ENCODE data around the gene AQP10. TPM values are rescaled to one million over a fixed set of nuclear protein-coding genes. Genes with fewer than 3 reads are reported as not detected.

The AQP10 gene
- total RNA-seq, 1 experiment from 2014 or later = not detected

DNA sequence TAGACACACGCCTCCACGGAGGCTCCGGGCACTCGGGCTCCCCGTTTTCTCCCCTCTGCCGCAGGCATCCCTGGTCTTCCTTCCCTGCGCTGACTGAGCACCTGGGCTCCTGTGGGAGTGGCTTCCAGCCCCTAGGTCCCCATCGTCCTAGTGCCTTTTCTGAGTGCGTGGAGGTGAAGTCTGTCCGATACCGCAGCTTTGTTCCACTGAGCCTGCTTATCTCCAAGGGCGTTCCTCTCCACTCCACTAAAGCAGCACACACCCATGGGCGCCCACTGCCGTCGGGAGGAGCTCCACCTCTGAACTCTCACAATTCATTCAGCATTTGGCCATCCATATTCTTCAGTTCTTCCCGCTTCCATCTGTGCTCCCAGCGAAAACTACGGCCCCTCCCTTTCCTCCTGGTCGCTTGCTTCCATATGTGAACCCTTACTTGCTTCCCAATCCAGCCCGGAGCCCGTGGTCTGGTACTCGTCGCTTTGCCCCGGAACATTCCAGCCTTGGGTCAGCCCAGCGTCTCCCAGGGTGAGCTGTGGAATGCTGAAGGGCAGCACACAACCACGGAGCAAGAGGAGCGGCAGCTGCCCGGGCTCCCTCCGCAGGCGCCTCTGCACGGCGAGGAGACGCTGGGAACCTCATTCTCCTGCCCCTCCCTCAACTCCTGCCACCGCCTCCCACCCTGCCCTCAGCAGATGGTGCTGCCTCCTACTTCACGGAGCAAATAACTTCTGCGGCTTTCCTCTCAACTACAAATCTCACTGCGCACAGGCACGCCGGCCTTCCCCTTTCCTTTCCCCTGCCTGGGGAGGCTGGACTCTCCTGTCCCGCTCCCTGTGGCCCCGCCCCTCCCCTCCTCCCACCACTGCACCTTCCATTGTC, 31.9 kb downstream of the AQP10 start:
- Histone ChIP-seq H3K4me3 (ENCODE audit: low read depth in 2 of 2, low read length in 2 of 2) (peak overlapping the region; percentile 52 to 83), H3K36me3 (ENCODE audit: control insufficient read depth, insufficient read depth, low read length) (no peaks in the 10 kb centered on the region), H3K27ac (ENCODE audit: low read length) (peak overlapping the region; percentile 74), H3K9me3 (ENCODE audit: control insufficient read depth, insufficient read depth, low read depth, low read length) (no peaks in the 10 kb centered on the region), H3K27me3 (ENCODE audit: control insufficient read depth, insufficient read depth, low read length) (no peaks in the 10 kb centered on the region), H3K4me1 (ENCODE audit: control insufficient read depth, insufficient read depth, low read length) (peaks cover 15% of the 10 kb centered on the region)
- no TSS peak for BruUV-seq (replicated peaks)
- TF ChIP-seq SIN3A (IDR thresholded peaks at IDR 0.05; ENCODE audit: borderline replicate concordance, insufficient read depth, low read depth, low read length) (no peak), POLR2AphosphoS5 (IDR thresholded peaks at IDR 0.05; ENCODE audit: low read depth, low read length) (no peak), TCF7L2 (IDR thresholded peaks at IDR 0.05; ENCODE audit: low read depth, low read length) (no peak)
- TF ChIP-seq, protein P1, sequence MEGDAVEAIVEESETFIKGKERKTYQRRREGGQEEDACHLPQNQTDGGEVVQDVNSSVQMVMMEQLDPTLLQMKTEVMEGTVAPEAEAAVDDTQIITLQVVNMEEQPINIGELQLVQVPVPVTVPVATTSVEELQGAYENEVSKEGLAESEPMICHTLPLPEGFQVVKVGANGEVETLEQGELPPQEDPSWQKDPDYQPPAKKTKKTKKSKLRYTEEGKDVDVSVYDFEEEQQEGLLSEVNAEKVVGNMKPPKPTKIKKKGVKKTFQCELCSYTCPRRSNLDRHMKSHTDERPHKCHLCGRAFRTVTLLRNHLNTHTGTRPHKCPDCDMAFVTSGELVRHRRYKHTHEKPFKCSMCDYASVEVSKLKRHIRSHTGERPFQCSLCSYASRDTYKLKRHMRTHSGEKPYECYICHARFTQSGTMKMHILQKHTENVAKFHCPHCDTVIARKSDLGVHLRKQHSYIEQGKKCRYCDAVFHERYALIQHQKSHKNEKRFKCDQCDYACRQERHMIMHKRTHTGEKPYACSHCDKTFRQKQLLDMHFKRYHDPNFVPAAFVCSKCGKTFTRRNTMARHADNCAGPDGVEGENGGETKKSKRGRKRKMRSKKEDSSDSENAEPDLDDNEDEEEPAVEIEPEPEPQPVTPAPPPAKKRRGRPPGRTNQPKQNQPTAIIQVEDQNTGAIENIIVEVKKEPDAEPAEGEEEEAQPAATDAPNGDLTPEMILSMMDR (IDR thresholded peaks at IDR 0.05) = no peak
- TF ChIP-seq, protein P2, sequence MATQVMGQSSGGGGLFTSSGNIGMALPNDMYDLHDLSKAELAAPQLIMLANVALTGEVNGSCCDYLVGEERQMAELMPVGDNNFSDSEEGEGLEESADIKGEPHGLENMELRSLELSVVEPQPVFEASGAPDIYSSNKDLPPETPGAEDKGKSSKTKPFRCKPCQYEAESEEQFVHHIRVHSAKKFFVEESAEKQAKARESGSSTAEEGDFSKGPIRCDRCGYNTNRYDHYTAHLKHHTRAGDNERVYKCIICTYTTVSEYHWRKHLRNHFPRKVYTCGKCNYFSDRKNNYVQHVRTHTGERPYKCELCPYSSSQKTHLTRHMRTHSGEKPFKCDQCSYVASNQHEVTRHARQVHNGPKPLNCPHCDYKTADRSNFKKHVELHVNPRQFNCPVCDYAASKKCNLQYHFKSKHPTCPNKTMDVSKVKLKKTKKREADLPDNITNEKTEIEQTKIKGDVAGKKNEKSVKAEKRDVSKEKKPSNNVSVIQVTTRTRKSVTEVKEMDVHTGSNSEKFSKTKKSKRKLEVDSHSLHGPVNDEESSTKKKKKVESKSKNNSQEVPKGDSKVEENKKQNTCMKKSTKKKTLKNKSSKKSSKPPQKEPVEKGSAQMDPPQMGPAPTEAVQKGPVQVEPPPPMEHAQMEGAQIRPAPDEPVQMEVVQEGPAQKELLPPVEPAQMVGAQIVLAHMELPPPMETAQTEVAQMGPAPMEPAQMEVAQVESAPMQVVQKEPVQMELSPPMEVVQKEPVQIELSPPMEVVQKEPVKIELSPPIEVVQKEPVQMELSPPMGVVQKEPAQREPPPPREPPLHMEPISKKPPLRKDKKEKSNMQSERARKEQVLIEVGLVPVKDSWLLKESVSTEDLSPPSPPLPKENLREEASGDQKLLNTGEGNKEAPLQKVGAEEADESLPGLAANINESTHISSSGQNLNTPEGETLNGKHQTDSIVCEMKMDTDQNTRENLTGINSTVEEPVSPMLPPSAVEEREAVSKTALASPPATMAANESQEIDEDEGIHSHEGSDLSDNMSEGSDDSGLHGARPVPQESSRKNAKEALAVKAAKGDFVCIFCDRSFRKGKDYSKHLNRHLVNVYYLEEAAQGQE (IDR thresholded peaks at IDR 0.05; ENCODE audit: insufficient read depth in 1 of 2, low read depth in 2 of 2, low read length in 1 of 2) = no peak
- ChIA-PET CTCF (interaction anchor here (0.5 to 1.1 kb wide), 5 partner anchors 11 to 27 kb away, joined by 3 to 6 read pairs (median 3); partner anchors contain the start of gene ATP8B2), POLR2A (no interaction called here)
- intact Hi-C loops (cut with micrococcal nuclease; ENCODE audit: unreplicated experiment) = no loop called here
- in situ Hi-C loops (cut with HindIII; ENCODE audit: low pct_unique_long_range_greater_than_20kb, low sequenced_read_pairs) = no loop called here
- ATAC-seq (peak; percentile 81), DNase-seq (ENCODE audit: low read depth, low spot score) (no peak)

DNA sequence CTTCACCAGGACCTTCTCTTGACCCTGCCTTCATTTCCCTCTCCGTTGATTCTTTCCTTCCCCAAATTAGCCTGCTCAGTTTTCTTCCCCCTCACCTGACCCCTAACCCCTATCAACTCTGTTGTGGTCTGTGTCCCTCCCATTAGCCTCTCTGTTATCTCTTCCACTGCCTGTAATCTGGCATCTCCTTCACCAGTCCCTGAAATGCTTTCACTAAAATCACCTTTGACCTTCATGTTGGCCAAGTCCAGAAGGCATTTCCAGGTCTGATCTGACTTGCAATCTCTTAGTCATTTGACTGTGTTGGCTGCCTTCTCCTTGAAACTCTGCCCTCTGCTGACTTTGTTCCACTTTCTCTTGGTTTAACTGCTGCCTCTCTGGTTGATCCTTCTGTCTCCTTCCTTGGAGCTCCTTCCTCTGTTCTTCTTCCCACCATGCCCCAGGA, 32.6 kb downstream of the AQP10 start:
- intact Hi-C loops (cut with micrococcal nuclease; ENCODE audit: unreplicated experiment) = no loop called here

More for the DNA sequence above, 32.6 kb downstream of the AQP10 start:
- CTCF ChIA-PET = interaction anchor here (0.9 to 1.1 kb wide), 2 partner anchors 19 to 27 kb away, joined by 3 read pairs; no protein-coding TSS in a partner anchor
- Histone ChIP-seq H3K4me3 (ENCODE audit: low read depth in 2 of 2, low read length in 2 of 2) (peak overlapping the region; percentile 52 to 83), H3K36me3 (ENCODE audit: control insufficient read depth, insufficient read depth, low read length) (no peaks in the 10 kb centered on the region), H3K27me3 (ENCODE audit: control insufficient read depth, insufficient read depth, low read length) (no peaks in the 10 kb centered on the region), H3K9me3 (ENCODE audit: control insufficient read depth, insufficient read depth, low read depth, low read length) (no peaks in the 10 kb centered on the region), H3K4me1 (ENCODE audit: control insufficient read depth, insufficient read depth, low read length) (peaks cover 15% of the 10 kb centered on the region), H3K27ac (ENCODE audit: low read length) (0 out of 2 replicates have a peak overlapping the region, but pooled peaks have one; percentile 74)
- no peak for DNase-seq (ENCODE audit: low read depth, low spot score)
- POLR2A ChIA-PET = no interaction called here
- no TSS peak for BruUV-seq (replicated peaks)
- peak; percentile 72 for ATAC-seq
- TF ChIP-seq, protein P1 (IDR thresholded peaks at IDR 0.05) = peak; percentile 73
- TF ChIP-seq POLR2AphosphoS5 (IDR thresholded peaks at IDR 0.05; ENCODE audit: low read depth, low read length) = no peak
- in situ Hi-C loops (cut with HindIII; ENCODE audit: low pct_unique_long_range_greater_than_20kb, low sequenced_read_pairs) = no loop called here
